Measurements from ENCODE around the gene ERICH6B.

Gene ERICH6B

DNA sequence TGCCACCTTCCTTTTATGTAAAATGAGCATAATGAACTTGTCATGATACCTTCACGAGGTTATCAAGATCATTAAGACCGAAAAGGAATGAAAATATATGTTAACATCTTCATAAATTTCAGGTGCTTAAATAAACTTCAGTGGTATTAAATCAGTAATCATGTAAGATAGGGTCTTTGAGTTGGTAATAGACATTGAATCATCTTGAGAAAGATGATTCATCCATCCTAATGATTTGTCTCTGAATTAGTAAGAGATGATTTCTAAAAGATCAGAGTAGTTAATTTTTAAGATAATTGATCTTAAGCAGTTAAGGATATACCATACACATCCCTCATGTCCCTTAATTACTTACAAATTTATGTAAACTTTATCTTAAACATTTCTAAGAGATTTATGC, 98.8 kb downstream of the ERICH6B start:
- TF ChIP-seq POLR2A (IDR thresholded peaks at IDR 0.05; ENCODE audit: low read depth, low read length), result no peak
- FAIRE-seq, result no peak
- no peak for DNase-seq (ENCODE audit: insufficient read length, low spot score)

DNA sequence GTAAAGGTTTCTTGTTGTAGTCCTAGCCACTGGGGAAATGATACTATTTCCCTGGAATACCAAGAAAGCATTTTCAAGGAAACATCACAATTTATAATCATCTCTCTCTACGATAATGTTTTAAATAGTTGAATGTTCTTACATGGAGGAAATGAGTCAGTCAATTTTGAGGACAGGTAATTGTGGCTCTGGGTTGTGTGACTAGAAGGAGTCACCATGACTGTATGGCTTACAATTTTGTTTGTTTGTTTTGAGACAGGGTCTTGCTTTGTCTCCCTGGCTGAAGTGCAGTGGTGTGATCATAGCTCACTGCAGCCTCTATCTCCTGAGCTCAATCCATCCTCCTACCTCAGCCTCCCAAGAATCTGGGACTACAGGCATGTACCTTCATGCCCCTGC, 103.4 kb downstream of the ERICH6B start:
- no peak for FAIRE-seq
- TF ChIP-seq POLR2A (IDR thresholded peaks at IDR 0.05; ENCODE audit: low read depth, low read length), result no peak
- no peak for DNase-seq (ENCODE audit: insufficient read length, low spot score)

DNA sequence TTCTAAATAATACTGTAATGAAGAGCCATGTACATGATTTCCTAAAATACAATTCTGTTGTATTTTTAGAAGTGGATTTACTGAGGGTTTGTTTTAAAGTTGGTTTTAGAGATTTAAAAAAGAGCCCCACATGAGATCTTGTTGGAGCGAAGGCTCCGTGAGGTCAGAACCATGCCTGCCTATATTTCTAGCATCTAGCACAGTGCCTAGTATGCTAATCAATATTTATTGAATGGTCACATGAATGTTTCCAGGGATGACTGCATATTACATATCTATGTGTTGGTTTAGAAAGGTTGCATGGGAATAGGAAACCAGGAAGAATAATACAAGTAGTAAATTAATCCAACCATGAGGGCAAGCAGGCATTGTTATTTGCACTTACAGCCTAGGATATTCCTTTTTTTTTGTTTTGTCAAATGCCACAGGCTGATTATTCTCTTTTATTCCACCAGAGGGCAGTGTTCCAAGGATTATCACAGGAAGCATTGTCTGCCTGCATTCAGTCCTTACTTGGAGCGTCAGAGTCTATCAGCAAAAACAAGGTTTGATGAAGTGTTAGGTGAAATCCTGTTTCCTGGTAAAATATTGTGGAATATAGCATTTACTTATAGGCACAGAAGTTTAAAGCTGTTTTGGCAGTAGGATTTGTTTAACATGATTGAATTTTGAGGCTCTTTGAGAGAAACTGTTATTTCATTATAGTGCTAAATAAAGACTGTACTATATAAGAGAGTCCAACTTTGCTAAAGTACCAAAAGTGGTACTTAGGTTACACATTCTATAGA, 104.0 kb downstream of the ERICH6B start:
- DNase-seq (ENCODE audit: insufficient read length, low spot score) (no peak), FAIRE-seq (peak; percentile 88)
- TF ChIP-seq POLR2A (IDR thresholded peaks at IDR 0.05; ENCODE audit: low read depth, low read length), result no peak

DNA sequence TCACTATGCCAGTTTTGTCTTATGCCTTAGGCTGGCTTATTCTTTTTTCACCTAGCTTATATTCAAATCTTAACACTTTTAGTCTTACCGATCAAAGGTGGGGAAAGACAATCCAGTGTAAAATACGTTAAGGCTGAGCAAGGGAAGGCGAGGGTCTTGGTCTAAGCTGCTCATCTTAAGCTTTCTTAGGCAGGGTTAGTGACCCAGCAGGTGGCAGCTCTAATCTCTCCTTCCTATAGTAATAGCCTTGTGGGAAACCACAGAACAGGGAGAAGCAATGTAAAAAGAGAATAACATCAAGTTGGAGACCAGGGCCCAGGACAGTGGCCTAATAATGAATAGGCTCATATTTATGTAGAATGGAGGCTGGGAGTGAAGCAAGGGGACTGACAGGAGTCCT, 104.9 kb downstream of the ERICH6B start:
- DNase-seq (ENCODE audit: insufficient read length, low spot score), result no peak
- FAIRE-seq, result no peak
- TF ChIP-seq POLR2A (IDR thresholded peaks at IDR 0.05; ENCODE audit: low read depth, low read length), result no peak

DNA sequence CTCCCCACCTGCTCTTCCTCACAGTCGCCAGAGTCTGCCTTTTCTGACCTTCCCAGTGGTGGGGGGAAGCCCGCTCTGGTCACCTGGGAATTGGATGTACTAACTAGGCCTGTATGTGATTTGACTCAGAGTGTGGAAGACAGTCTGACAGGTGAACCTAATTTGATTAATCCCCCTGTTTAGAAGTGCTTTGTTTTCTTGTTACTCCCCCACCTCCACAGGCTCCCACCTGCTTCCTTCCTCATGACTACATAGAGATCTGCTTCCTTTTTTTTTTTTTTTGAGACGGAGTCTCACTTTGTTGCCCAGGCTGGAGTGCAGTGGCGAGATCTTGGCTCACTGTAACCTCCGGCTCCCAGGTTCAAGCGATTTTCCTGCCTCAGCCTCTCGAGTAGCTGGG, 106.8 kb downstream of the ERICH6B start:
- DNase-seq (ENCODE audit: insufficient read length, low spot score), result no peak
- FAIRE-seq, result no peak
- no peak for TF ChIP-seq POLR2A (IDR thresholded peaks at IDR 0.05; ENCODE audit: low read depth, low read length)

DNA sequence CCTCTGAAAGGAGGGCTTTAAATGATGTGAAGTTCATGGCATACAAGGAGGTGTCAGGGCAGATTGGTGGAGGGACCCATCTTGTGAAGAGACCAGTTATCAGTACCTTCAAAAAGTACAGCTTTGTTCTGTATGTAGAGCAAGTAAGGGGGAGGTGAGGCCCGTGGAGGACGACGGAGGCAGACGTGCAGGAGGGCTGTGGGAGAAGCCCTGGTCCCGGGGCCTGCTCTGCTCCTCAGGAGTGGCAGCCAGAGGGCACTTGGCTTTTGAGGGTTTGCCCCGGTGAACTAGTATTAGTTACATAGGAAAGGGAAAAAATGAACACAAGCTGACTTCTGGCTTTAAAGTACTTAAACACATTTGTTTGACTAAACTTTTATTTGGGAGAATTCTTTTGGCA, 108.7 kb downstream of the ERICH6B start:
- no peak for FAIRE-seq
- TF ChIP-seq POLR2A (IDR thresholded peaks at IDR 0.05; ENCODE audit: low read depth, low read length), result no peak
- DNase-seq (ENCODE audit: insufficient read length, low spot score), result no peak

DNA sequence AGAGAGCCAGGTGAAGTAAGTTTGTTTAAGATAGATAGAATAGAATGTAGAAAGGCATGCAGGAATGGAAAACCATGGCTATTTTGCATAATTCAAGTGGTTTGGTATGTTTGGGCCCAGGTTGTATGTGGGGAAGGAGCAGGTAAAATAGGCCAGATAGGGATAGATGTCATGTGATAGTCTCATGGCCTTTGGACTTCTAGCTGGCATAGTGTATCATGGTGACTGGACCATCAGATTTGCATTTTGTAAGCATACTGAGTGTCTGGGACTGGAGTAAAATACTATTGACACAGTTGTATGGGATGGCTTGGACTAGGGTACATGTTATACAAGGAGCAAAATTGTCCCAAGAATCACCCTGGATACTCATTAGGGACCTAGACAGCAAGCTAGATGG, 111.9 kb downstream of the ERICH6B start:
- TF ChIP-seq POLR2A (IDR thresholded peaks at IDR 0.05; ENCODE audit: low read depth, low read length), result no peak
- FAIRE-seq (no peak), DNase-seq (ENCODE audit: insufficient read length, low spot score) (no peak)

DNA sequence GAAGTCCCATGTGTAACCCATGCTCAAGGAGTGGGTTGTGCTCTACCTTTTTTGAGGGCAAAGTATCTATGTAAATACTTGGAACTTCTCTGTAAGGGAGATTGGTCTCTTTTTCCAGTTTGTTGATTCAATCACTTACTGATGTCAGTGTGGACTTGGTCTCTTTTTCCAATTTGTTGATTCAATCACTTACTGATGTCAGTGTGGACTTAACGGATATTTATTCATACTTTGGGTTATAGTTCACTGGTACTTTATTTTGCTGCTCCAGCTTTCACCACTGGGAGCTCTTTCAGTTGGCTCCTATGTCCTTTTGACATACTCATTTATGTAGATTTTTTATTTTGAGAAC, 114.4 kb downstream of the ERICH6B start:
- FAIRE-seq, result no peak
- no peak for TF ChIP-seq POLR2A (IDR thresholded peaks at IDR 0.05; ENCODE audit: low read depth, low read length)
- no peak for DNase-seq (ENCODE audit: insufficient read length, low spot score)

DNA sequence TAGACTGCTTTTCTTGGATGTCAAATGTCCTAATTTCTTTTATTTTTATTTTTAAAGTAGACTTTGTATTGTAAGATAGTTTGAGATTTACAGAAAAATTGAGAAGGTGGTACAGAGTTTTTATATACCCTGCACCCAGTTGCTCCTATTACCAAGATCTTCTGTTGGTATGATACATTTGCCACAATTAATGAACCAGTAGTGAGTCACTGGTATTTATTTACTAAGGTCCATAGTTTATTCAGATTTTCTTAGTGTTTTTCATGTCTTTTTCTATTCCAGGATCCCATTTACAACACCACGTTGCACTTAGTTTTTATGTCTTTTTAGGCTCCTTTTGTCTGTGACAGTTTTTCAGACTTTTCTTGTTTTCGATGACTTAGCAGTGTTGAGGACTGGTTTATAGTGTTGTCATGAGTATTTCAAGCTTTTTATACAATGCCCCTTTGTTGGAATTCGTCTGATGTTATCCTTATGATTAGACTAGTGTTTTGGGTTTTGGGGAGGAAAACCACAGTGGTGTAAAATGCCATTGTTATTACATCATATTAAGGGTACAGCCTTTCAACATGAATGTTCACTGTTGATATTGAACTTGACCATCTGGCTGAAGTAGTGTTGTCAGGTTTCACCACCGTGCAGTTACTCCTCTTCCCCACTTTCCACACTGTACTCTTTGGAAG, 114.9 kb downstream of the ERICH6B start:
- no peak for TF ChIP-seq POLR2A (IDR thresholded peaks at IDR 0.05; ENCODE audit: low read depth, low read length)
- FAIRE-seq (peak; percentile 96), DNase-seq (ENCODE audit: insufficient read length, low spot score) (no peak)

DNA sequence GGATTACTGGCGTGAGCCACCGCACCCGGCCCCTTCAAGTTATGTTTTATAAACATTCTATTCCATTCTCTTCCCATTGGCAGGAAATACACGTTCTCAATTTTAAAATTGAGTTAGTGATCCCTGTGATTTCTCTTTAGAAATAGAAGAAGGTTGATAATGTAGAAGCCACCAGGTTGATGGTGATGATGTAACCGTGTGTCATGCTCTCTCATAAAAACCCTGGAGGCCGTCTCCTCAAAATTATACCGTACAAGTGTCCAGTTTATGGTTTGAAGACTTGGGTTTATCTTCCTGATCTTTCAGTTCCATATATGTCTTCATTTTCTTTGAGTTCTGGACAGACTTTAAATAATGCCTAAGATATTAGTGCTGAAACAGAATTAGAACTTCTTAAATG, 118.6 kb downstream of the ERICH6B start:
- no peak for FAIRE-seq
- TF ChIP-seq POLR2A (IDR thresholded peaks at IDR 0.05; ENCODE audit: low read depth, low read length), result no peak

DNA sequence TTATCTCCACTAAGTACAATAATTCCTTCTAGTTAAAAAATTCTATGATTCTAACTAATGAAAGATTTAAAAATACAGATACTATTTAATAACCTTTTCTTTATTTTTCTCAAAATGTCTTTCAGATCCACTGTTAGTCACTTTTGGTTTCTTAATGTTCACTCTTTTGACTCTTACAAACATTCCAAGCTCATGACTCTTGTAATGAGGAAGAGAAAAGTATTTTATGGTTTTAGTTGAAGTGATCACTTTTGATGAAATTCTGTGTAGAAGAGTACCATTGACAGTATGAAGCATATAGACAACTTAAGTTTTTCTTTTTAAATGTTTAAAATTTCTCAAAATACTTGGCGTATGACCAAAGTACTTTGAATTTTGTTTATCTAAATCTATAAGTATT, 123.0 kb downstream of the ERICH6B start:
- TF ChIP-seq POLR2A (IDR thresholded peaks at IDR 0.05; ENCODE audit: low read depth, low read length), result no peak
- FAIRE-seq, result peak; percentile 23
- DNase-seq (ENCODE audit: insufficient read length, low spot score), result no peak

More for the DNA sequence above, 118.6 kb downstream of the ERICH6B start:
- no peak for DNase-seq (ENCODE audit: insufficient read length, low spot score)

Data from H54 (cell line).